IMR-90 (cell line): ENCODE data around the gene RAB3A. TPM values are rescaled to one million over a fixed set of nuclear protein-coding genes. Genes with fewer than 3 reads are reported as not detected.

Experiments
- ATAC-seq: fragments of 200-7000 bp; cut with Tn5 transposase; 2 replicates; pipeline ENCODE4 v1.9.1; 2020; ENCODE audit warnings: low read depth, mild to moderate bottlenecking, moderate library complexity
- BruUV-seq: library from RNA; stranded (reverse); fragments of 400-500 nt; replicated peaks from 2 replicates; lab custom pipeline; 2021; lab: Mats Ljungman, UMichigan
- CTCF ChIA-PET: fragments of 300-600 bp; formaldehyde crosslinking; extraction: SDS; loops from one replicate; lab custom pipeline; 2021; ENCODE audit warnings: antibody characterized with exemption; lab: Yijun Ruan, JAX
- POLR2A ChIA-PET: fragments of 300-600 bp; sonication (Branson Sonifier 250); formaldehyde crosslinking; loops from one replicate; lab custom pipeline; 2022; ENCODE audit warnings: antibody characterized with exemption; ENCODE audit not compliant: unreplicated experiment; lab: Charles Lee
- DNase-seq: peaks from one replicate; pipeline ENCODE4 v3.0.0; 2013
- H2AFZ ChIP-seq: replicated peaks from 2 replicates; pipeline ENCODE3; 2013; ENCODE audit warnings: low read length, mild to moderate bottlenecking; ENCODE audit not compliant: poor library complexity
- H2AK5ac ChIP-seq: 2 replicates; pipeline ENCODE4 v1.6.1; 2013; ENCODE audit warnings: low read depth, low read length, inconsistent platforms
- H2AK9ac ChIP-seq: replicated peaks from 2 replicates; pipeline ENCODE3; 2013; ENCODE audit warnings: mild to moderate bottlenecking, low read depth, low read length, moderate library complexity; ENCODE audit not compliant: poor library complexity
- H2BK120ac ChIP-seq: 2 replicates; pipeline ENCODE4 v1.6.1; 2013; ENCODE audit warnings: low read depth, low read length, inconsistent platforms
- H2BK15ac ChIP-seq: 3 replicates; pipeline ENCODE4 v1.6.1; 2013; ENCODE audit warnings: low read depth, low read length, inconsistent platforms
- H2BK20ac ChIP-seq: 2 replicates; pipeline ENCODE4 v1.6.1; 2013; ENCODE audit warnings: low read depth, mild to moderate bottlenecking, inconsistent platforms, low read length, moderate library complexity
- H2BK5ac ChIP-seq: 2 replicates; pipeline ENCODE4 v1.6.1; 2013; ENCODE audit warnings: mild to moderate bottlenecking, low read depth, low read length, inconsistent platforms; ENCODE audit not compliant: poor library complexity, severe bottlenecking
- H3K14ac ChIP-seq: replicated peaks from 2 replicates; pipeline ENCODE4 v1.6.1; 2013; ENCODE audit warnings: low read depth, low read length, inconsistent platforms
- H3K18ac ChIP-seq: 2 replicates; pipeline ENCODE4 v1.6.1; 2013; ENCODE audit warnings: low read depth, low read length, control low read depth
- H3K23ac ChIP-seq: 2 replicates; pipeline ENCODE4 v1.6.1; 2013; ENCODE audit warnings: low read depth, low read length, inconsistent platforms
- H3K27ac ChIP-seq: 2 replicates; pipeline ENCODE4 v1.5.1; 2013; ENCODE audit warnings: mild to moderate bottlenecking, control low read depth, low read length; ENCODE audit not compliant: insufficient read depth
- H3K27me3 ChIP-seq: 2 replicates; pipeline ENCODE4 v1.6.1; 2013; ENCODE audit warnings: low read length; ENCODE audit not compliant: control insufficient read depth, insufficient read depth
- H3K36me3 ChIP-seq: 2 replicates; pipeline ENCODE4 v1.6.1; 2013; ENCODE audit warnings: low read length, mixed read lengths; ENCODE audit not compliant: control insufficient read depth, insufficient read depth
- H3K4ac ChIP-seq: 2 replicates; pipeline ENCODE4 v1.6.1; 2013; ENCODE audit warnings: low read depth, low read length, inconsistent platforms
- H3K4me1 ChIP-seq: 2 replicates; pipeline ENCODE4 v1.6.1; 2013; ENCODE audit warnings: low read length, mixed read lengths; ENCODE audit not compliant: control insufficient read depth, insufficient read depth
- H3K4me2 ChIP-seq: 2 replicates; pipeline ENCODE4 v1.6.1; 2013; ENCODE audit warnings: low read depth, mild to moderate bottlenecking, control low read depth, low read length, moderate library complexity
- H3K4me3 ChIP-seq: 2 replicates; pipeline ENCODE4 v1.5.1; 2013; ENCODE audit warnings: low read depth, mild to moderate bottlenecking, control low read depth, low read length, moderate library complexity; ENCODE audit not compliant: insufficient read depth
- H3K56ac ChIP-seq: 2 replicates; pipeline ENCODE4 v1.6.1; 2013; ENCODE audit warnings: low read length, inconsistent platforms; ENCODE audit not compliant: insufficient read depth; ENCODE audit errors: extremely low read depth
- H3K79me1 ChIP-seq, 2 experiments: 2 replicates each; pipeline ENCODE4 v1.6.1; 2013; ENCODE audit warnings: low read length in 2 of 2, inconsistent platforms in 1 of 2, low read depth in 1 of 2
- H3K9ac ChIP-seq: 2 replicates; pipeline ENCODE4 v1.6.1; 2013; ENCODE audit warnings: low read depth, low read length, control low read depth
- H3K9me1 ChIP-seq: 2 replicates; pipeline ENCODE4 v1.6.1; 2013; ENCODE audit warnings: low read length, inconsistent platforms; ENCODE audit not compliant: insufficient read depth
- H3K9me3 ChIP-seq: 2 replicates; pipeline ENCODE4 v1.6.1; 2013; ENCODE audit warnings: low read length; ENCODE audit not compliant: control insufficient read depth, insufficient read depth
- H4K20me1 ChIP-seq: 2 replicates; pipeline ENCODE4 v1.6.1; 2013; ENCODE audit warnings: low read length, inconsistent platforms; ENCODE audit not compliant: insufficient read depth
- H4K5ac ChIP-seq: 2 replicates; pipeline ENCODE4 v1.6.1; 2013; ENCODE audit warnings: mild to moderate bottlenecking, low read depth, low read length, control low read depth
- H4K8ac ChIP-seq, 2 experiments: 2 replicates each; pipeline ENCODE4 v1.6.1; 2013; ENCODE audit warnings: low read depth in 2 of 2, low read length in 2 of 2, control low read depth in 1 of 2, inconsistent platforms in 1 of 2
- H4K91ac ChIP-seq: 2 replicates; pipeline ENCODE4 v1.6.1; 2013; ENCODE audit warnings: low read depth, low read length, inconsistent platforms; ENCODE audit not compliant: insufficient read depth
- BHLHE40 ChIP-seq: fragments of 150-350 bp; IDR thresholded peaks from 2 replicates; pipeline ENCODE4 v1.6.1; 2016; ENCODE audit warnings: mild to moderate bottlenecking, low read depth, low read length
- CEBPB ChIP-seq: IDR thresholded peaks from 2 replicates; pipeline ENCODE4 v1.6.1; 2012; ENCODE audit warnings: low read depth, low read length, improper control_type of control experiment
- CHD1 ChIP-seq: IDR thresholded peaks from 2 replicates; pipeline ENCODE4 v1.6.1; 2012; ENCODE audit warnings: low read depth, low read length, improper control_type of control experiment
- CTCF ChIP-seq: conservative IDR thresholded peaks from 2 replicates; pipeline ENCODE4 v1.5.1; 2012; ENCODE audit warnings: mild to moderate bottlenecking, low read depth, low read length, improper control_type of control experiment
- ELK1 ChIP-seq: fragments of 150-350 bp; IDR thresholded peaks from 2 replicates; pipeline ENCODE4 v1.6.1; 2016; ENCODE audit warnings: low read depth, mild to moderate bottlenecking, low read length, moderate library complexity, borderline replicate concordance
- FOS ChIP-seq: fragments of 150-350 bp; IDR thresholded peaks from 2 replicates; pipeline ENCODE4 v1.6.1; 2016; ENCODE audit warnings: low read depth, low read length
- MAFK ChIP-seq: IDR thresholded peaks from 2 replicates; pipeline ENCODE4 v1.6.1; 2012; ENCODE audit warnings: low read depth, low read length, improper control_type of control experiment
- MAZ ChIP-seq: IDR thresholded peaks from 2 replicates; pipeline ENCODE4 v1.6.1; 2012; ENCODE audit warnings: low read depth, mild to moderate bottlenecking, low read length, improper control_type of control experiment, moderate library complexity, borderline replicate concordance
- MXI1 ChIP-seq: IDR thresholded peaks from 2 replicates; pipeline ENCODE4 v1.6.1; 2012; ENCODE audit warnings: low read depth, mild to moderate bottlenecking, low read length, moderate library complexity, borderline replicate concordance
- NFE2L2 ChIP-seq: fragments of 150-350 bp; IDR thresholded peaks from 2 replicates; pipeline ENCODE4 v1.6.1; 2016; ENCODE audit warnings: low read depth, mild to moderate bottlenecking, low read length
- POLR2A ChIP-seq: IDR thresholded peaks from 2 replicates; pipeline ENCODE4 v1.6.1; 2012; ENCODE audit warnings: mild to moderate bottlenecking, low read depth, low read length
- RAD21 ChIP-seq: IDR thresholded peaks from 2 replicates; pipeline ENCODE4 v1.6.1; 2012; ENCODE audit warnings: low read length, improper control_type of control experiment
- RCOR1 ChIP-seq: IDR thresholded peaks from 2 replicates; pipeline ENCODE4 v1.6.1; 2012; ENCODE audit warnings: mild to moderate bottlenecking, low read length, improper control_type of control experiment; ENCODE audit not compliant: insufficient replicate concordance
- RFX5 ChIP-seq: IDR thresholded peaks from 2 replicates; pipeline ENCODE4 v1.8.0; 2012; ENCODE audit warnings: low read depth, mild to moderate bottlenecking, low read length, moderate library complexity
- SMC3 ChIP-seq: fragments of 150-350 bp; IDR thresholded peaks from 2 replicates; pipeline ENCODE4 v1.6.1; 2016; ENCODE audit warnings: low read depth, mild to moderate bottlenecking, antibody characterized with exemption, low read length, moderate library complexity
- USF2 ChIP-seq: fragments of 150-350 bp; IDR thresholded peaks from 2 replicates; pipeline ENCODE4 v1.6.1; 2017; ENCODE audit warnings: mild to moderate bottlenecking, antibody characterized with exemption, low read length, low read depth
- WGBS, 2 experiments: methylation state at CpG; one replicate each; pipeline versions ENCODE4 v1.1.5 to v1.1.7; 2013; ENCODE audit warnings: missing lambda C conversion rate in 2 of 2; ENCODE audit not compliant: insufficient read length in 1 of 2; ENCODE audit errors: extremely low coverage in 2 of 2; 5-methylcytosine and 5-hydroxymethylcytosine counted together
- dilution Hi-C: fragments of 300-500 bp; cut with HindIII; formaldehyde crosslinking; loops from one replicate; pipeline ENCODE4 v1.14.3; 2018; ENCODE audit warnings: low sequenced_read_pairs; ENCODE audit not compliant: unreplicated experiment
- in situ Hi-C: fragments of 300-500 bp; cut with MboI; formaldehyde crosslinking; loops from 3 replicates; pipeline ENCODE4 v1.14.3; 2019; ENCODE audit warnings: low sequenced_read_pairs, inconsistent platforms, mixed read lengths
- intact Hi-C: fragments of 100-400 bp; cut with micrococcal nuclease; formaldehyde crosslinking; loops from 2 replicates; pipeline ENCODE4 v1.10.0; 2022
- polyA plus RNA-seq, 3 experiments: library from polyadenylated mRNA; depleted of rRNA; stranded (reverse); fragments of >200 nt; gene quantifications; 2 replicates each; pipeline ENCODE4 v1.2.3, GENCODE V29; 2012; ENCODE audit warnings: low replicate concordance in 1 of 3
- total RNA-seq: library from RNA; depleted of rRNA; stranded (reverse); fragments of >200 nt; gene quantifications from 2 replicates; pipeline ENCODE4 v1.2.3, GENCODE V29; 2012

Gene RAB3A
- total and polyA plus RNA-seq, 2 of the 4 experiments (the other 2 are of a cell fraction), result 3.0 to 13.6 TPM

GRCh38 chr19:18152442-18152816 lies 51.4 kb downstream of the RAB3A start:
- Histone ChIP-seq H2AFZ (peak overlapping the region; percentile 98), H3K4me2 (peak overlapping the region; percentile 87), H2BK15ac (peak overlapping the region; percentile 77; the same call in 1 of the 3 replicates), H3K56ac (peak overlapping the region; percentile 90), H3K14ac (peak overlapping the region; percentile 97), H4K8ac (peak overlapping the region; percentile 55 to 96; a peak in 3 of 4 replicates), H3K9me3 (no peaks in the 10 kb centered on the region), H2AK5ac (no peak overlapping the region), H3K23ac (peak overlapping the region; percentile 91), H4K5ac (peak overlapping the region; percentile 46), H4K91ac (peak overlapping the region; percentile 83), H2AK9ac (peak overlapping the region; percentile 93), H3K4ac (peak overlapping the region; percentile 96), H3K27me3 (no peaks in the 10 kb centered on the region), H3K9me1 (peaks cover 17% of the 10 kb centered on the region), H2BK5ac (peak overlapping the region; percentile 77), H3K36me3 (peaks cover 10% of the 10 kb centered on the region; the same call in 1 of the 2 replicates), H2BK20ac (peak overlapping the region; percentile 45; the same call in 1 of the 2 replicates), H2BK120ac (peak overlapping the region; percentile 69), H4K20me1 (peaks cover 29% of the 10 kb centered on the region), H3K18ac (peak overlapping the region; percentile 68), H3K27ac (peak overlapping the region; percentile 88), H3K4me3 (peak overlapping the region; percentile 53), H3K9ac (peak overlapping the region; percentile 84), H3K4me1 (peaks cover 18% of the 10 kb centered on the region), H3K79me1 (peaks cover 15 to 41% of the 10 kb centered on the region in 2 experiments; a peak in 3 of 4 replicates)
- in situ Hi-C loops, result no loop called here
- POLR2A ChIA-PET, result interaction anchor here (0.6 kb wide), 1 partner anchor 76 kb away, joined by 12 read pairs; no protein-coding TSS in a partner anchor
- no peak for TF ChIP-seq RCOR1
- TF ChIP-seq CTCF, result peak; percentile 68
- TF ChIP-seq MAFK, result no peak
- peak; percentile 43 for TF ChIP-seq RAD21
- TF ChIP-seq POLR2A, result no peak
- TF ChIP-seq CHD1, result no peak
- no peak for TF ChIP-seq USF2
- no peak for TF ChIP-seq FOS
- TF ChIP-seq MXI1, result no peak
- no peak for TF ChIP-seq ELK1
- no peak for TF ChIP-seq CEBPB
- no peak for TF ChIP-seq BHLHE40
- peak; percentile 41 for TF ChIP-seq SMC3
- TF ChIP-seq NFE2L2, result no peak
- TF ChIP-seq RFX5, result no peak
- TF ChIP-seq MAZ, result no peak; the same call in 1 of the 2 replicates
- dilution Hi-C loops, result no loop called here
- WGBS, 2 experiments, result 5% methylated on average over 15 of the region's 22 CpGs; no CpG with 5 or more reads in 1 of the 2 experiments
- peak; percentile 55 for ATAC-seq
- BruUV-seq, result no TSS peak
- DNase-seq, result peak; percentile 96
- intact Hi-C loops, result loop anchor here (5.0 to 10.0 kb wide), 2 partner anchors 40 to 148 kb away; partner anchors contain the start of gene ARRDC2
- CTCF ChIA-PET, result interaction anchor here (0.9 to 1.4 kb wide), 2 partner anchors 39 to 67 kb away, joined by 3 to 4 read pairs; no protein-coding TSS in a partner anchor
